Measurements from ENCODE around the gene HTT.

DNA sequence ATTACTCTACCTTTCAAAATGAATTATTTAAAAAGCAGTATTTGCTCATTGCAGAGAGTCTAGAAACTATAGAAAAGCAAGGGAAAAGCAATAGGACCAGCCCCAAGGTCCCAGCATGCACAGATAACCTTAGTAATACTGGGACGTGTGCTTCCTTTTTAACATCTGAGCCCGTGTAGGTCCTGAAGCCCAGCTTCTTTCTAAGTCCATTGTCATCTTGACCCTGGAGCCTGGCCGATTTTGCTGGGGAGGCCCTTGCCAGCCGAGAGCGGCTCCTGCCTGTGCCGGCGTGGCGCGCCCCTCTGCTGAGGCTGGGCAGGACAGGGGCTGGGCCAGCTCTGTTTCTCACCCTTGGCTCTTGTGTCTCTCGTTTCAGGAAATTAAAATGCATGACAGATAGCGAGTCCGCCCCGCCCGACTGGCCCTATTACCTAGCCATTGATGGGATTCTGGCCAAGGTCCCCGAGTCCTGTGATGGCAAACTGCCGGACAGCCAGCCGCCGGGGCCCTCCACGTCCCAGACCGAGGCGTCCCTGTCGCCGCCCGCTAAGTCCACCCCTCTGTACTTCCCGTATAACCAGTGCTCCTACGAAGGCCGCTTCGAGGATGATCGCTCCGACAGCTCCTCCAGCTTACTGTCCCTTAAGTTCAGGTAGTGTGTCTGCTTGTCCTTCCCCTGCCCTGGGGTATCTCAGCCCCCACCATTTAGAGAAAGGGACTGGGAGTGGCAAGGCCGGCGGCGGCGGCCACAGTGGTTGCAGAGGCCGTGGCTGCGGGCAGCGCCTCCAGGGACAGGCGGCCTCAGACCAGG is 178.6 kb downstream of the HTT start:
- TF ChIP-seq, protein P1, sequence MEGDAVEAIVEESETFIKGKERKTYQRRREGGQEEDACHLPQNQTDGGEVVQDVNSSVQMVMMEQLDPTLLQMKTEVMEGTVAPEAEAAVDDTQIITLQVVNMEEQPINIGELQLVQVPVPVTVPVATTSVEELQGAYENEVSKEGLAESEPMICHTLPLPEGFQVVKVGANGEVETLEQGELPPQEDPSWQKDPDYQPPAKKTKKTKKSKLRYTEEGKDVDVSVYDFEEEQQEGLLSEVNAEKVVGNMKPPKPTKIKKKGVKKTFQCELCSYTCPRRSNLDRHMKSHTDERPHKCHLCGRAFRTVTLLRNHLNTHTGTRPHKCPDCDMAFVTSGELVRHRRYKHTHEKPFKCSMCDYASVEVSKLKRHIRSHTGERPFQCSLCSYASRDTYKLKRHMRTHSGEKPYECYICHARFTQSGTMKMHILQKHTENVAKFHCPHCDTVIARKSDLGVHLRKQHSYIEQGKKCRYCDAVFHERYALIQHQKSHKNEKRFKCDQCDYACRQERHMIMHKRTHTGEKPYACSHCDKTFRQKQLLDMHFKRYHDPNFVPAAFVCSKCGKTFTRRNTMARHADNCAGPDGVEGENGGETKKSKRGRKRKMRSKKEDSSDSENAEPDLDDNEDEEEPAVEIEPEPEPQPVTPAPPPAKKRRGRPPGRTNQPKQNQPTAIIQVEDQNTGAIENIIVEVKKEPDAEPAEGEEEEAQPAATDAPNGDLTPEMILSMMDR (IDR thresholded peaks at IDR 0.05; ENCODE audit: low read depth, low read length, poor library complexity, severe bottlenecking) = no peak
- TF ChIP-seq EZH2phosphoT487 (IDR thresholded peaks at IDR 0.05; ENCODE audit: borderline replicate concordance, low read length) = no peak
